A673 (cell line): ENCODE measurements around the gene AP3D1. TPM values are rescaled to one million over a fixed set of nuclear protein-coding genes. Genes with fewer than 3 reads are reported as not detected.

Source experiments
- BruUV-seq: library from RNA; stranded (reverse); fragments of 400-500 nt; replicated peaks from 2 replicates; lab custom pipeline; 2021; lab: Mats Ljungman, UMichigan
- CTCF ChIA-PET: fragments of 300-600 bp; sonication (Branson Sonifier 250); formaldehyde crosslinking; loops from one replicate; lab custom pipeline; 2022; ENCODE audit warnings: antibody characterized with exemption; lab: Charles Lee
- POLR2A ChIA-PET: fragments of 300-600 bp; sonication (Branson Sonifier 250); formaldehyde crosslinking; loops from one replicate; lab custom pipeline; 2022; ENCODE audit warnings: antibody characterized with exemption; ENCODE audit not compliant: low non-redundant PET; lab: Charles Lee
- DNase-seq: peaks from one replicate; pipeline ENCODE4 v3.0.0-alpha.2; 2015; ENCODE audit warnings: low spot score
- H3K27ac ChIP-seq: fragments of 200-600 bp; sonication (generic); 2 replicates; pipeline ENCODE4 v1.5.1; 2016; ENCODE audit warnings: mixed run types, low read depth, mild to moderate bottlenecking, mixed read lengths, antibody characterized with exemption, low read length; ENCODE audit not compliant: poor library complexity, severe bottlenecking
- H3K27me3 ChIP-seq: fragments of 200-600 bp; sonication (generic); replicated peaks from 2 replicates; pipeline ENCODE4 v1.6.1; 2017; ENCODE audit warnings: mixed run types, low read depth, mild to moderate bottlenecking, mixed read lengths, antibody characterized with exemption, low read length; ENCODE audit not compliant: insufficient read depth, poor library complexity
- H3K36me3 ChIP-seq: fragments of 200-600 bp; sonication (generic); 2 replicates; pipeline ENCODE4 v1.6.1; 2016; ENCODE audit warnings: mixed run types, mild to moderate bottlenecking, mixed read lengths, antibody characterized with exemption, low read length; ENCODE audit not compliant: insufficient read depth, poor library complexity, severe bottlenecking
- H3K4me1 ChIP-seq: fragments of 200-600 bp; sonication (generic); 2 replicates; pipeline ENCODE4 v1.6.1; 2017; ENCODE audit warnings: mixed run types, mild to moderate bottlenecking, mixed read lengths, antibody characterized with exemption, low read length; ENCODE audit not compliant: insufficient read depth, poor library complexity, severe bottlenecking
- H3K4me3 ChIP-seq: fragments of 200-600 bp; sonication (generic); 2 replicates; pipeline ENCODE4 v1.5.1; 2016; ENCODE audit warnings: low read depth, mixed run types, mild to moderate bottlenecking, mixed read lengths, low read length; ENCODE audit not compliant: poor library complexity, severe bottlenecking
- H3K9me3 ChIP-seq: fragments of 200-600 bp; sonication (generic); 2 replicates; pipeline ENCODE4 v1.6.1; 2016; ENCODE audit warnings: mixed run types, low read depth, mild to moderate bottlenecking, mixed read lengths, antibody characterized with exemption, low read length; ENCODE audit not compliant: poor library complexity, severe bottlenecking
- CTCF ChIP-seq: fragments of 300-800, 200-600 bp; sonication (generic); conservative IDR thresholded peaks from 2 replicates; pipeline ENCODE4 v1.5.1; 2017; ENCODE audit warnings: low read depth, mild to moderate bottlenecking, antibody characterized with exemption, low read length, moderate library complexity, mixed read lengths
- EZH2 ChIP-seq: fragments of 200-600 bp; sonication (generic); IDR thresholded peaks from 2 replicates; pipeline ENCODE4 v1.6.1; 2017; ENCODE audit warnings: borderline replicate concordance, low read depth, mild to moderate bottlenecking, mixed read lengths, antibody characterized with exemption, low read length; ENCODE audit not compliant: poor library complexity, severe bottlenecking
- intact Hi-C: fragments of 100-400 bp; cut with micrococcal nuclease; formaldehyde crosslinking; loops from one replicate; pipeline ENCODE4 v1.10.0; 2022; ENCODE audit not compliant: unreplicated experiment
- total RNA-seq: library from RNA; stranded (reverse); gene quantifications from 2 replicates; pipeline ENCODE4 v1.2.3, GENCODE V29; 2021

Gene AP3D1
- total RNA-seq, 1 experiment from 2014 or later: 148 TPM

GRCh38 chr19:2180114-2180513 is 28.7 kb upstream of the AP3D1 start:
- CTCF ChIA-PET: no interaction called here
- POLR2A ChIA-PET: no interaction called here
- Histone ChIP-seq H3K27me3 (no peaks in the 10 kb centered on the region), H3K36me3 (peaks cover 8% of the 10 kb centered on the region), H3K4me3 (no peak overlapping the region), H3K9me3 (no peaks in the 10 kb centered on the region), H3K27ac (no peak overlapping the region), H3K4me1 (no peaks in the 10 kb centered on the region)
- TF ChIP-seq EZH2: no peak
- TF ChIP-seq CTCF: no peak
- intact Hi-C loops: no loop called here
- no TSS peak for BruUV-seq
- no peak for DNase-seq

GRCh38 chr19:2179095-2179494 is 27.7 kb upstream of the AP3D1 start:
- no peak for DNase-seq
- TF ChIP-seq CTCF (no peak), EZH2 (no peak)
- intact Hi-C loops: no loop called here
- Histone ChIP-seq H3K9me3 (no peaks in the 10 kb centered on the region), H3K27ac (no peak overlapping the region), H3K27me3 (no peaks in the 10 kb centered on the region), H3K4me1 (no peaks in the 10 kb centered on the region), H3K4me3 (no peak overlapping the region), H3K36me3 (peaks cover 5% of the 10 kb centered on the region)
- CTCF ChIA-PET: no interaction called here
- POLR2A ChIA-PET: no interaction called here
- no TSS peak for BruUV-seq

- POLR2A ChIA-PET: interaction anchor here (0.5 kb wide), 1 partner anchor 52 kb away, joined by 3 read pairs; no protein-coding TSS in a partner anchor
- CTCF ChIA-PET: no interaction called here
- Histone ChIP-seq H3K27me3 (no peaks in the 10 kb centered on the region), H3K4me3 (no peak overlapping the region), H3K36me3 (peaks cover 3% of the 10 kb centered on the region), H3K27ac (no peak overlapping the region), H3K4me1 (peaks cover 9% of the 10 kb centered on the region), H3K9me3 (no peaks in the 10 kb centered on the region)
- DNase-seq: no peak
- TF ChIP-seq EZH2 (no peak), CTCF (no peak)
- intact Hi-C loops: no loop called here
- BruUV-seq: no TSS peak
Observed at GRCh38 chr19:2176337-2176994, 25.1 kb upstream of the AP3D1 start.
